ENCODE measurements around the gene MAP3K10. TPM values are rescaled to one million over a fixed set of nuclear protein-coding genes. Genes with fewer than 3 reads are reported as not detected.
"Not testable (repeated sequence)": the region's sequence is repeated elsewhere in the genome, so short reads cannot be mapped to it uniquely, and the experiment has no call there.

Gene MAP3K10
- total RNA-seq, 1 experiment from 2014 or later, result 16.7 TPM

DNA sequence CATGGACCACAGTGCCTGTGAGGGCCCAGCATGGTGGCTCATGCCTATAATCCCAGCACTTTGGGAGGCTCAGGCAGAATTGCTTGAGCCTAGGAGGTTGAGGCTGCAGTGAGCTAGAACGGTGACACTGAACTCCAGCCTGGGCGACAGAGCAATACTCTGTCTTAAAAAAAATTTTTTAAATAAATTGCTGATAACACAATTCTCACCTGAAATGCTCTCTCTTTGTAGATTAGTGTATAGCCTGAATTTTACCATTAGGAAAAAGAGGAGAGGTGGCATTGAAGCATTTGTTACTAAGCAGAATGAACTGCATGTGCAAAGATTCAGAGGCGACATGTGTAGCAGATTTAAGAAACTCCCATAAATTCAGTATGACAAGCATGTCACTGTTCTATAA, 29.1 kb upstream of the MAP3K10 start:
- Histone ChIP-seq H3K4me3 (ENCODE audit: insufficient read depth, low read depth, low read length) (no peak overlapping the region), H3K27me3 (ENCODE audit: control insufficient read depth, insufficient read depth, low read length) (no peaks in the 10 kb centered on the region), H3K36me3 (replicated peaks; ENCODE audit: control insufficient read depth, insufficient read depth, low read length) (no peaks in the 10 kb centered on the region)
- no peak for DNase-seq

DNA sequence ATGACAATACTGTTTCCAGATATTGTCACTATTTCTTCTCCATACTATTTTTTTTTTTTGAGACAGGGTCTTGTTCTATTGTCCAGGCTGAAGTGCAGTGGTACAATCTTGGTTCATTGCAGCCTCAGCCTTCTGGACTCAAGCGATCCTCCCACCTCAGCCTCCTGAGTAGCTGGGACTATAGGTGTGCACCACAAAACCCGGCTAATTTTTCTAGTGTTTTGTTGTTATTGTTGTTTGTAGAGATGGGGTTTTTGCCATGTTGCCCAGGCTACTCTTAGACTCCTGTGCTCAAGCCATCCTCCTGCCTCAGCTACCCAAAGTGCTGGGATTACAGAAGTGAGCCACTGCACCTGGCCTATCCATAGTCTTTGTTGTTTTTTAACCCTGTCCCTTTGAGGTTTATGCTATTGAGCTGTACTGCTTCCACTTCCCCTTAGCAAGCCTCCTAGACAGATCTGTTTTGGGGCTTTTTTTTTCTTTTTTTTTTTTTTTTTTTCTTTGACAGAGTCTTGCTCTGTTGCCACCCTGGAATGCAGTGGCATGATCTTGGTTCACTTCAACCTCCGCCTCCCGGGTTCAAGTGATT, 27.6 kb upstream of the MAP3K10 start:
- H3K36me3 ChIP-seq (replicated peaks; ENCODE audit: control insufficient read depth, insufficient read depth, low read length), result no peaks in the 10 kb centered on the region
- H3K27me3 ChIP-seq (ENCODE audit: control insufficient read depth, insufficient read depth, low read length), result no peaks in the 10 kb centered on the region
- no peak for DNase-seq
- H3K4me3 ChIP-seq (ENCODE audit: insufficient read depth, low read depth, low read length), result no peak overlapping the region

DNA sequence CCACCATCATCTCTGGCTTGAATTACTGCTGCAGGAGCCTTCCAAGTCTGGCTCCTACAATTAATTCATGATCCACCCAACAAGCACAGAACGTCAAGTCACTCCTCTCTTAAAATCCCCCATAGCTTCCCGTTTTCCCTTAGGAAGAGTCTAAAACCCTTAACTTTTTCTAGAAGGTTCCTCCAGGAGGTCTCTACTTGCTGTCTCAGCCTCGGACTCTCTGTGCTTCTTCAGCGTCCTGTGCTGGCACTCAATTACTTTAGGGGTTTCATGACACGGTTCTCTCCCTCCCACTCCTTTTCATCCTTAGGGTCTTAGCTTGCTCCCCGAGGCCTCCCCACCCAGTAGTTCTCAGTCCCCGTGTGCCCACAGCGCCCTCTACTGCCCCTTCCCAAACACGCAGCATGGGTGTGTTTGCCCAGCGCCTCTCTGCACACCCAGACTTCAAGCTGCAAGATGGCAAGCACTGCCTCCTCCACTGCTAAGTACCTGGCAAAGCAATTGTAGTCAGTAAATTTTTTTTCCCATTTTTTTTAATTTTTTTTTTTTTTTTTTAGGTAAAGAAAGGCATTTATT, 25.8 kb upstream of the MAP3K10 start:
- DNase-seq, result peak; percentile 90
- Histone ChIP-seq H3K4me3 (ENCODE audit: insufficient read depth, low read depth, low read length) (no peak overlapping the region), H3K27me3 (ENCODE audit: control insufficient read depth, insufficient read depth, low read length) (no peaks in the 10 kb centered on the region), H3K36me3 (replicated peaks; ENCODE audit: control insufficient read depth, insufficient read depth, low read length) (no peaks in the 10 kb centered on the region)

DNA sequence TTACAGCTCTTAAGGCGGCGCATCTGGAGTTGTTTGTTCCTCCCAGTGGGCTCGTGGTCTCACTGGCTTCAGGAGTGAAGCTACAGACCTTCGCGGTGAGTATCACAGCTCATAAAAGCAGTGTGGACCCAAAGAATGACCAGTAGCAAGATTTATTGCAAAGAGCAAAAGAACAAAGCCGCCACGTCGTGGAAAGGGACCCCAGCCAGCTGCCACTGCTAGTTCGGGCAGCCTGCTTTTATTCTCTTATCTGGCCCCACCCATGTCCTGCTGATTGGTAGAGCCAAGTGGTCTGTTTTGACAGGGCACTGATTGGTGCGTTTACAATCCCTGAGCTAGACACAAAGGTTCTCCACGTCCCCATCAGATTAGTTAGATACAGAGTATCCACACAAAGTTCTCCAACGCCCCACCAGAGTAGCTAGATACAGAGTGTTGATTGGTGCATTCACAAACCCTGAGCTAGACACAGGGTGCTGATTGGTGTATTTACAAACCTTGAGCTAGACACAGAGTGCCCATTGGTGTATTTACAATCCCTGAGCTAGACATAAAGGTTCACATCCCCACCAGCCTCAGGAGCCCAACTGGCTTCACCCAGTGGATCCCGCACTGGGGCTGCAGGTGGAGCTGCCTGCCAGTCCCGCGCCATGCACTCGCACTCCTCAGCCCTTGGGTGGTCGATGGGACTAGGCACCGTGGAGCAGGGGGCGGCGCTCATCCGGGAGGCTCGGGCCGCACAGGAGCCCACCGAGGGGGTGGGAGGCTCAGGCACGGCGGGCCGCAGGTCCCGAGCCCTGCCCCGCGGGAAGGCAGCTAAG, 21.5 kb upstream of the MAP3K10 start:
- not testable (repeated sequence) for H3K4me3 ChIP-seq (ENCODE audit: insufficient read depth, low read depth, low read length); DNase-seq; H3K27me3 ChIP-seq (ENCODE audit: control insufficient read depth, insufficient read depth, low read length); H3K36me3 ChIP-seq (replicated peaks; ENCODE audit: control insufficient read depth, insufficient read depth, low read length)

DNA sequence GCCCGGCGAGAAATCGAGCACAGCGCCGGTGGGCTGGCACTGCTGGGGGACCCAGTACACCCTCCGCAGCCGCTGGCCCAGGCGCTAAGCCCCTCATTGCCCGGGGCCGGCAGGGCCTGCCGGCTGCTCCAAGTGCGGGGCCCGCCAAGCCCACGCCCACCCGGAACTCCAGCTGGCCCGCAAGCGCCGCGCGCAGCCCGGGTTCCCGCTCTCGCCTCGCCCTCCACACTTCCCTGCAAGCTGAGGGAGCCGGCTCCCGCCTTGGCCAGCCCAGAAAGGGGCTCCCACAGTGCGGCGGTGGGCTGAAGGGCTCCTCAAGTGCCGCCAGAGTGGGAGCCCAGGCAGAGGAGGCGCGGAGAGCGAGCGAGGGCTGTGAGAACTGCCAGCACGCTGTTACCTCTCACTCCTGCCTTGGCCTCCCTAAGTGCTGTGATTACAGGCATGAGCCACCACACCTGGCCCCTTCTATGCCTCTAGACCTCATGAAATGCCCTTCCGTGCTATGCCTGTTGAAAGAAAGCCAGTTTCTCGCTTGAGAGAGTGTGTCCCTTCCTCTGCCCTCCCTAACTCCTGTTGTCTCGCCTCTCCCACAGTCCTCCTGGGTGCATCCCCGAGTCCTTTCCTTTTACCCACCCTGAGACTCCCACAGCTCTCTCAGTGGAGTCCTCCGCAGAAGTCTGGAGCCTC, 20.8 kb upstream of the MAP3K10 start:
- H3K27me3 ChIP-seq (ENCODE audit: control insufficient read depth, insufficient read depth, low read length); H3K36me3 ChIP-seq (replicated peaks; ENCODE audit: control insufficient read depth, insufficient read depth, low read length); H3K4me3 ChIP-seq (ENCODE audit: insufficient read depth, low read depth, low read length); DNase-seq: not testable (repeated sequence)

DNA sequence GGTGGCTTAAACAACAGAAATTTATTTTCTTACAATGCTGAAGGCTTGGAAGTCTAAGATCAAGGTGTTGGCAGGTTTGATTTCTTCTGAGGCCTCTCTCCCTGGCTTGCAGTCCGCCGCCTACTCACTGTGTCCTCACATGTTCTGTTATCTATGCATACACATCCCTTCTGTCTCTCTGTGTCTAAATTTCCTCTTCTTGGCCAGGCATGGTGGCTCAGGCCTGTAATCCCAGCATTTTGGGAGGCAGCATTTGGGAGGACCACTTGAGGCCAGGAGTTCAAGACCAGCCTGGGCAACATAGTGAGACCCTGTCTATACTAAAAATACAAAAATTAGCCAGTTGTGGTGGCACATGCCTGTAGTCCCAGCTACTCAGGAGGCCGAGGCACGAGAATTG, 19.9 kb upstream of the MAP3K10 start:
- H3K27me3 ChIP-seq (ENCODE audit: control insufficient read depth, insufficient read depth, low read length); H3K36me3 ChIP-seq (replicated peaks; ENCODE audit: control insufficient read depth, insufficient read depth, low read length); DNase-seq; H3K4me3 ChIP-seq (ENCODE audit: insufficient read depth, low read depth, low read length): not testable (repeated sequence)

DNA sequence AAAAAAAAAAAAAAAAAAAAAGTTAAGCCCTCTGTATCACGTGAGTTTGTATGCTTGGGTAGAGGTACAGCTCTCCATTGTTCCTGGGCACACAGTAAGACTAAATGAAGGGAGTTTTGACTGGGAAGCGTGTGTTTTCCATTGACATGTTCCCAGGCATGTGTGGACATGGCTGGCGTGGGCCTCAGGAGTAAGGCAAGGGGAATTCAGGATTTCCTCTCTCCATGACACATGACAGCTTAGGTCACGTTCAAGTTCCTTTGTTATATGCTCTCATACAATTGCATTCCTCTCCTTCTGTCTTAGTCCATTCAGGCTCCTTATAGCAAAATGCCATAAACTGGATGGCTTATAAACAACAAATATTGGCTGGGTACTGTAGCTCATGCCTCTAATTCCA, 17.1 kb upstream of the MAP3K10 start:
- H3K36me3 ChIP-seq (replicated peaks; ENCODE audit: control insufficient read depth, insufficient read depth, low read length), result no peaks in the 10 kb centered on the region
- H3K27me3 ChIP-seq (ENCODE audit: control insufficient read depth, insufficient read depth, low read length), result no peaks in the 10 kb centered on the region
- no peak for DNase-seq
- H3K4me3 ChIP-seq (ENCODE audit: insufficient read depth, low read depth, low read length), result no peak overlapping the region

DNA sequence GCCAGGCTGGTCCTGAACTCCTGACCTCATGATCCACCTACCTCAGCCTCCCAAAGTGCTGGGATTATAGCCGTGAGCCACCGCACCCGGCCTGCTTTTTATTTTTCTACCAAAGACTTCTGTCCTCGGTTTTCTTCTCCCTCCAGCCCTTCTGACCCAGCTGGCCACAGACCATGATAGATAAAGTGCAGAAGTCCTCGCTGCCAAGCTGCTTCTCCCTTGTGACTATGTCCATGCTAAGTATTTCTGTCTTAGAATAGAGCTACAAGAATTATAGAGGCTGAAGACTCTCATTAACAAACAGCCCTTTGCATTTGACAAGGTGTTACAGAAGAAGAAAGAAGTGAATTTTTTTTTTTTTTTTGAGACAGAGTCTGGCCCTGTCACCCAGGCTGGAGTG, 15.4 kb upstream of the MAP3K10 start:
- Histone ChIP-seq H3K4me3 (ENCODE audit: insufficient read depth, low read depth, low read length) (no peak overlapping the region), H3K27me3 (ENCODE audit: control insufficient read depth, insufficient read depth, low read length) (no peaks in the 10 kb centered on the region), H3K36me3 (replicated peaks; ENCODE audit: control insufficient read depth, insufficient read depth, low read length) (no peaks in the 10 kb centered on the region)
- no peak for DNase-seq

DNA sequence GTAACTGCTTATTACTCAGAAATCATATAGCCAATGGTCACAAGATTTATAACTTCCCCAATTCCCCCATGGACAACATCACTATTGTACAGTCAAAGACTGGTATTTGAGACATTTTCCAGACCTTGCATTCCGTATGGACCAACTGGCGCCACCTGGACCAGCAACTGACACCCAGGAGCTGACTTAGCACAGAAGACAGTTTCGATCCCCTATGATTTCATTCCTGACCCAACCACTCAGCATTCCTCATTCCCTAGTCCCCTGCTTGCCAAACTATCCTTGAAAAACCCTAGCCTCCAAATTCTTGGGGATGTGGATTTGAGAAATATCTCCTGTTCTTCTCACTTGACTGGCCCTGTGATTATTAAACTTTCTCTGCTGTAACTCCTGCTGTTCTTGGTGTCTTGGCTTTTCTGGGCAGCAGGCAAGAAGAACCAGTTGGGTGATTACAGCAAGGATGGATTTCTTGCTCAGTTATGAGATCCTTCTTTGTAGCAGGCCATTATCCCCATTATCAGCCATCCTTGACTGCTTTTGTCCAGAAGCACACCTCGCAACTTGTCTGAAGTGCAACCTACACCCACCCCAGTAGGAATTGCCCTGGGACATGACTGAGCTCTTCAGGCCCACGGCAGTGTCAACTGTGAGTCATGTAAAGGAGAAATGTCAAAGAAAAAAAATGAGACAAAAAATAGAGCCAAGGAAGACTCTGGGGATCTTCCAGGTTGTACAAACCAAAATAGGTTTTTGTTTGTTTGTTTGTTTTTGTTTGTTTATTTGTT, 13.7 kb upstream of the MAP3K10 start:
- no peaks in the 10 kb centered on the region for H3K36me3 ChIP-seq (replicated peaks; ENCODE audit: control insufficient read depth, insufficient read depth, low read length)
- no peak overlapping the region for H3K4me3 ChIP-seq (ENCODE audit: insufficient read depth, low read depth, low read length)
- no peak for DNase-seq
- H3K27me3 ChIP-seq (ENCODE audit: control insufficient read depth, insufficient read depth, low read length), result no peaks in the 10 kb centered on the region

DNA sequence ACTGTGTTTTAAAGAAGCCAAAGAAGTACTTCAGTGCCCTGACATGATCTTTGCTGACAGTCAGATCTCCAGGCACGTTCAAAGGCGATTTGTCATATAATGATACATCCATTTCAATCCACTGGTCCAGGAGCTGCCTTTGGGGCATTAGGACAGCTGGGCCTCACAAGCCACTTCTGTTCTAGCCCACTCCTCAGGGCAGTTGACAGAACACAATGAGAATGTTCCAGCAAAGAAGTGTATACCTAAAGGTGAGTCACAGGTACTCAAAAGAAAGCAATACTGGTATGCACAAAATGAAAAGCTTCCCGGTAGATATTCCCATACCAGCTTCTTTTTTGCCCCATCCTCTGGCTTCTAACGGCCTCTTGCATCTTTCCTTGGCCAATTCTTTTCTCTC, 12.5 kb upstream of the MAP3K10 start:
- DNase-seq, result no peak
- H3K4me3 ChIP-seq (ENCODE audit: insufficient read depth, low read depth, low read length), result no peak overlapping the region
- no peaks in the 10 kb centered on the region for H3K36me3 ChIP-seq (replicated peaks; ENCODE audit: control insufficient read depth, insufficient read depth, low read length)
- H3K27me3 ChIP-seq (ENCODE audit: control insufficient read depth, insufficient read depth, low read length), result no peaks in the 10 kb centered on the region

DNA sequence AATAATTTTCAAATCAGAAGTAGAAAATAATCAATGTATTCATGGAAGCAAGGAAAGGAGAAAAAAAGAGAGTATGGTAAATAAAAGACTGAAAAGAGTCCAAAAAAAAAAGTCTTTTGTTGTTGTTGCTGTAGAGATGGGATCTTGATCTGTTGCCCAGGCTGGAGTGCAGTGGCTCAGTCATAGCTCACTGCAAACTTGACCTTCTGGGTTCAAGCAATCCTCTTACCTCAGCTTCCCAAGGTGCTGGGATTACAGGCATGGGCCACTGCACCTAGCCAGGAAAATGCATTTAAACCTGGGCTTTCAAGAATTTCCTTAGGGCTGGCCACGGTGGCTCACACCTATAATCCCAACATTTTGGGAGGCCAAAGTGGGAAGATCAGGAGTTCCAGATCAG, 7.0 kb upstream of the MAP3K10 start:
- DNase-seq, result no peak
- Histone ChIP-seq H3K36me3 (replicated peaks; ENCODE audit: control insufficient read depth, insufficient read depth, low read length) (no peaks in the 10 kb centered on the region), H3K27me3 (ENCODE audit: control insufficient read depth, insufficient read depth, low read length) (no peaks in the 10 kb centered on the region), H3K4me3 (ENCODE audit: insufficient read depth, low read depth, low read length) (no peak overlapping the region)

DNA sequence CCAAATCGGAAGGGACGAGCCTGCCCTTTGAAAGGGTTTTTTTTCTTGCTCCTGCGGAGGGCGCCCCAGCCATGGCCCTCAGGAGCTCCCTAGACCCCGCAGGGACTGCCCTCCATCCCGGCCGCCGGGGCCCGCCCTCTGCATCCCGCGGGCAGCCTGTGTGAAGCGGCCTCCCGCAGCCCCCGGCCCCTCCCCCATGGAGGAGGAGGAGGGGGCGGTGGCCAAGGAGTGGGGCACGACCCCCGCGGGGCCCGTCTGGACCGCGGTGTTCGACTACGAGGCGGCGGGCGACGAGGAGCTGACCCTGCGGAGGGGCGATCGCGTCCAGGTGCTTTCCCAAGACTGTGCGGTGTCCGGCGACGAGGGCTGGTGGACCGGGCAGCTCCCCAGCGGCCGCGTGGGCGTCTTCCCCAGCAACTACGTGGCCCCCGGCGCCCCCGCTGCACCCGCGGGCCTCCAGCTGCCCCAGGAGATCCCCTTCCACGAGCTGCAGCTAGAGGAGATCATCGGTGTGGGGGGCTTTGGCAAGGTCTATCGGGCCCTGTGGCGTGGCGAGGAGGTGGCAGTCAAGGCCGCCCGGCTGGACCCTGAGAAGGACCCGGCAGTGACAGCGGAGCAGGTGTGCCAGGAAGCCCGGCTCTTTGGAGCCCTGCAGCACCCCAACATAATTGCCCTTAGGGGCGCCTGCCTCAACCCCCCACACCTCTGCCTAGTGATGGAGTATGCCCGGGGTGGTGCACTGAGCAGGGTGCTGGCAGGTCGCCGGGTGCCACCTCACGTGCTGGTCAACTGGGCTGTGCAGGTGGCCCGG, 815 bp downstream of the MAP3K10 start:
- 0 out of 2 replicates have a peak, but pooled peaks cover 1% of the 10 kb centered on the region for H3K27me3 ChIP-seq (ENCODE audit: control insufficient read depth, insufficient read depth, low read length)
- peak overlapping the region; percentile 96 for H3K4me3 ChIP-seq (ENCODE audit: insufficient read depth, low read depth, low read length)
- no peaks in the 10 kb centered on the region for H3K36me3 ChIP-seq (replicated peaks; ENCODE audit: control insufficient read depth, insufficient read depth, low read length)
- DNase-seq, result peak; percentile 95

DNA sequence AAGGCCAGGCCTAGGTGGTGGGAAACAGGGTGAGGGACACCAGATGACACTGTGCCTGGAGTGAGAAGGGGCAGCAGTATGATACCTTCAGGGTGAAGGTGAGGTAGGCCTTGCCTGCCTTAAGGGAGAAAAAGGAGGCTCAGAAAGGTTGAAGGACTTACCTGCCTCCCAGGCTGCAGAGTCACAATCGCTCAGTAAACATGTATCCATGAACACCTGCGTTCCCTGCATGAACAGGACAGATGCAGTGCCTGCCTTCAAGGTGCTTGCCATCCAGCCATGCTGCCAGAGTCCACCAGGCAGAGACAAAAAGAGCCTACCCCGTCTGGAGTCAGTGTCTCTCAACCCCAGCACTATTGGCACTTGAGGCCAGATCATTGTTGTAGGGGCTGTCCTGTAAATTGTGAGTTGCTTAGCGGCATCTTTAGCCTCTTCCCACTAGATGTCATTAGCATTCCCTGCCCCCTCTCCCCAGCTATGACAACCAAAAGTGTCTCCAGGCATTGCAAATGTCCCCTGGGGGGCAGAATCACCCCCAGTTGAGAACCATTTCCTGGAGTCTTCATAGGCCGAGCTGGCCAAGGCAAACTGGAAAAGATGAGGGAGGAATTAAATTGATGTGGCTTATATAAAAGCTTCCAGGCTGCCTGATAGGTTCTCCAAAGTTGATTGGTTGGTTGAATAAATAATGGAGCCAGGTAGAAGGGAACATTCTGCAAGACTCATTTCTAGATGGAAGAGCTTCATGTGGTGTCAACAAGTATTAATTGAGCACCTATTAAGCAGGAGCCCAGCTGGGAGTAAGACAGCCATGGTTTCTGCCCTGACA, 1.7 kb downstream of the MAP3K10 start:
- H3K4me3 ChIP-seq (ENCODE audit: insufficient read depth, low read depth, low read length), result no peak overlapping the region
- H3K36me3 ChIP-seq (replicated peaks; ENCODE audit: control insufficient read depth, insufficient read depth, low read length), result no peaks in the 10 kb centered on the region
- 0 out of 2 replicates have a peak, but pooled peaks cover 1% of the 10 kb centered on the region for H3K27me3 ChIP-seq (ENCODE audit: control insufficient read depth, insufficient read depth, low read length)
- DNase-seq, result peak; percentile 48

All from H7 (cell line).